Measurements from ENCODE around the gene GBP3. TPM values are rescaled to one million over a fixed set of nuclear protein-coding genes. Genes with fewer than 3 reads are reported as not detected.
"Not testable (repeated sequence)": the region's sequence is repeated elsewhere in the genome, so short reads cannot be mapped to it uniquely, and the experiment has no call there.

GBP3 gene
- total and polyA plus RNA-seq, 9 of the 15 experiments (the other 6 are each of a cell fraction or from before 2014, with no cell fraction given) = 0.07 to 0.14 (median 0.11) TPM; not detected in 4

DNA sequence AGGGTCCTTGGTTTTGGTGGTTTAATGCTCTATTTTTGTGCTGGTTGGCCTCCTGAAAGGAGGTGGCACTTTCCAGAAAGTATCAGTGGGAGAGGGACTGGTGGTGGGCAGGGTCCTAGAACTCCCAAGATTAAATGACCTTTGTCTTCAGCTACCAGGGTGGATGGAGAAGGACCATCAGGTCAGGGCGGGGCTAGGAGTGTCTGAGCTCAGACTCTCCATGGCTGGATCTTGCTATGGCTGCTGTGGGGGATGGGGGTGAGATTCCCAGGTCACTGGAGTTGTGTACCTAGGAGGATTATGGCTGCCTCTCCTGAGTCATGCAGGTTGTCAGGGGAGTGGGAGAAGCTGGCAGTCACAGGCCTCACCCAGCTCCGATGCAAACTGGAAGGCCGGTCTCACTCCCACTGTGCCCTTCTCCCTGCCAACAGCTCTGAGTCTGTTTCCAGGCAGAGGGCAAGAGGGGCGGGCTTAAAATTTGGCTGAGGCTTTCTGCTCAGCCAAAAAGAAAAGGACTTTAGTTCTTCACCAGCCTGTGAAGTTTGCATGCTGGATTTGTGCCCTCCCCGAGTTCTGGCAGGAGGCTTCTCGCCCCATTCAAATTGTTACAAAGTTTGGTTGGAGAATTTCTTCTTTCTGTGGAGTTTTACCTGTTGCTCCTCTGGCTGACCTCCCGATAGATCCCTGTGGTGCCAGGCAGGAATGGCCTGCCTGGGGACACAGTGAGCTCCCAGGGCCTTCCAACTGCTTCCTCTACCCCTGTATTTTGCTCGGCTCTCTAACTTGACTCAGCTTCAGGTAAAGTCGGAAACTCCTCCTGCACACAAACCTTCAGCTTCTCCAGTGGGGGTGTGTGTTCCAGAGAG is 17.1 kb downstream of the GBP3 start:
- no peaks in the 10 kb centered on the region for H3K9me3 ChIP-seq (replicated peaks; ENCODE audit: control insufficient read depth, insufficient read depth, low read depth, low read length)
- no peak overlapping the region for H3K4me3 ChIP-seq
- in situ Hi-C loops (cut with MboI) (no loop called here), intact Hi-C loops (cut with micrococcal nuclease) (no loop called here)
- no peak for FAIRE-seq
- no peaks in the 10 kb centered on the region for H3K79me2 ChIP-seq (ENCODE audit: control insufficient read depth, insufficient read depth, low read length)
- no peak overlapping the region for H2AFZ ChIP-seq (ENCODE audit: low read depth, low read length)
- WGBS (ENCODE audit: insufficient coverage, low coverage, missing lambda C conversion rate) = 2% methylated on average over 9 of the region's 9 CpGs
- H3K27ac ChIP-seq (ENCODE audit: extremely low read depth, low read depth, low read length) = no peak overlapping the region
- no peaks in the 10 kb centered on the region for H4K20me1 ChIP-seq (replicated peaks; ENCODE audit: control insufficient read depth, insufficient read depth, low read length)
- BruUV-seq (replicated peaks) = no TSS peak
- no peaks in the 10 kb centered on the region for H3K36me3 ChIP-seq (ENCODE audit: control insufficient read depth, insufficient read depth, low read length)
- H3K27me3 ChIP-seq (ENCODE audit: control insufficient read depth in 2 of 2, insufficient read depth in 2 of 2, low read length in 2 of 2) = peaks cover 3 to 16% of the 10 kb centered on the region in 2 experiments; a peak in 4 of 5 replicates
- POLR2A ChIA-PET = no interaction called here
- no peak overlapping the region for H3K4me2 ChIP-seq (ENCODE audit: insufficient read depth, low read length)
- no peaks in the 10 kb centered on the region for H3K4me1 ChIP-seq (replicated peaks in 1 of 2; ENCODE audit: control insufficient read depth in 2 of 2, insufficient read depth in 2 of 2, low read length in 2 of 2)
- ATAC-seq = no peak
- H3K9me1 ChIP-seq (ENCODE audit: control insufficient read depth, insufficient read depth, low read length) = no peaks in the 10 kb centered on the region
- no peak overlapping the region; a peak in 1 of 4 replicates for H3K9ac ChIP-seq (ENCODE audit: insufficient read depth in 1 of 2, low read depth in 2 of 2, low read length in 2 of 2)
- CTCF ChIA-PET (ENCODE audit: low intra/inter-chr PET ratio) = no interaction called here
- DNase-seq (ENCODE audit: extremely low read depth in 1 of 4, low spot score in 3 of 4) = no peak
- no peak for TF ChIP-seq KLF10 (CRISPR knock-in tag; IDR thresholded peaks at IDR 0.05)
- TF ChIP-seq ETV1 (tag; conservative IDR thresholded peaks at IDR 0.05; ENCODE audit: low read depth) = no peak
- no peak for TF ChIP-seq FOS (IDR thresholded peaks at IDR 0.05; ENCODE audit: extremely low read depth, insufficient read length)
- TF ChIP-seq ZNF217 (CRISPR knock-in tag; IDR thresholded peaks at IDR 0.05) = no peak
- TF ChIP-seq, protein P1, sequence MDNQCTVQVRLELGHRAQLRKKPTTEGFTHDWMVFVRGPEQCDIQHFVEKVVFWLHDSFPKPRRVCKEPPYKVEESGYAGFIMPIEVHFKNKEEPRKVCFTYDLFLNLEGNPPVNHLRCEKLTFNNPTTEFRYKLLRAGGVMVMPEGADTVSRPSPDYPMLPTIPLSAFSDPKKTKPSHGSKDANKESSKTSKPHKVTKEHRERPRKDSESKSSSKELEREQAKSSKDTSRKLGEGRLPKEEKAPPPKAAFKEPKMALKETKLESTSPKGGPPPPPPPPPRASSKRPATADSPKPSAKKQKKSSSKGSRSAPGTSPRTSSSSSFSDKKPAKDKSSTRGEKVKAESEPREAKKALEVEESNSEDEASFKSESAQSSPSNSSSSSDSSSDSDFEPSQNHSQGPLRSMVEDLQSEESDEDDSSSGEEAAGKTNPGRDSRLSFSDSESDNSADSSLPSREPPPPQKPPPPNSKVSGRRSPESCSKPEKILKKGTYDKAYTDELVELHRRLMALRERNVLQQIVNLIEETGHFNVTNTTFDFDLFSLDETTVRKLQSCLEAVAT (IDR thresholded peaks at IDR 0.05) = no peak
- TF ChIP-seq, protein P2, sequence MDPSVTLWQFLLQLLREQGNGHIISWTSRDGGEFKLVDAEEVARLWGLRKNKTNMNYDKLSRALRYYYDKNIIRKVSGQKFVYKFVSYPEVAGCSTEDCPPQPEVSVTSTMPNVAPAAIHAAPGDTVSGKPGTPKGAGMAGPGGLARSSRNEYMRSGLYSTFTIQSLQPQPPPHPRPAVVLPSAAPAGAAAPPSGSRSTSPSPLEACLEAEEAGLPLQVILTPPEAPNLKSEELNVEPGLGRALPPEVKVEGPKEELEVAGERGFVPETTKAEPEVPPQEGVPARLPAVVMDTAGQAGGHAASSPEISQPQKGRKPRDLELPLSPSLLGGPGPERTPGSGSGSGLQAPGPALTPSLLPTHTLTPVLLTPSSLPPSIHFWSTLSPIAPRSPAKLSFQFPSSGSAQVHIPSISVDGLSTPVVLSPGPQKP (CRISPR knock-in tag; IDR thresholded peaks at IDR 0.05) = no peak

DNA sequence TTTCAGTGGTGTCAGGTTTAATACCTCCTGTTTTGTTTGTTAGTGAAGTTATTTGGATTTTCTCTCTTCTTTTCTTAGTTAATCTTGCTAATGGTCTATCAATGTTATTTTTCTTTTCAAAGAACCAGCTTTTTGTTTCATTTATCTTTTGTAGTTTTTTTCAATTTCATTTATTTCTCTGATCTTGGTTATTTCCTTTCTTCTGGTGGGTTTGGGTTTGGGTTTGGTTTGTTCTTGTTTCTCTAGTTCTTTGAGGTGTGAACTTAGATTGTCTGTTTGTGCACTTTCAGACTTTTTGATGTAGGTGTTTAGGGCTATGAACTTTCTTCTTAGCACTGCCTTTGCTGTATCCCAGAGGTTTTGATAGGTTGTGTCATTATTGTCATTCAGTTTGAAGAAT is 20.5 kb downstream of the GBP3 start:
- H3K9ac ChIP-seq (ENCODE audit: insufficient read depth in 1 of 2, low read depth in 2 of 2, low read length in 2 of 2); ATAC-seq; H3K79me2 ChIP-seq (ENCODE audit: control insufficient read depth, insufficient read depth, low read length); H3K27ac ChIP-seq (ENCODE audit: extremely low read depth, low read depth, low read length); H3K9me1 ChIP-seq (ENCODE audit: control insufficient read depth, insufficient read depth, low read length); in situ Hi-C loops (cut with MboI); H3K4me3 ChIP-seq; H3K9me3 ChIP-seq (replicated peaks; ENCODE audit: control insufficient read depth, insufficient read depth, low read depth, low read length); CTCF ChIA-PET (ENCODE audit: low intra/inter-chr PET ratio); H4K20me1 ChIP-seq (replicated peaks; ENCODE audit: control insufficient read depth, insufficient read depth, low read length); H3K4me1 ChIP-seq (replicated peaks in 1 of 2; ENCODE audit: control insufficient read depth in 2 of 2, insufficient read depth in 2 of 2, low read length in 2 of 2); POLR2A ChIA-PET; intact Hi-C loops (cut with micrococcal nuclease); H3K36me3 ChIP-seq (ENCODE audit: control insufficient read depth, insufficient read depth, low read length); FAIRE-seq; H2AFZ ChIP-seq (ENCODE audit: low read depth, low read length); H3K4me2 ChIP-seq (ENCODE audit: insufficient read depth, low read length); DNase-seq (ENCODE audit: extremely low read depth in 1 of 4, low spot score in 3 of 4); BruUV-seq (replicated peaks): not testable (repeated sequence)
- H3K27me3 ChIP-seq (ENCODE audit: control insufficient read depth in 2 of 2, insufficient read depth in 2 of 2, low read length in 2 of 2) = peaks cover 3 to 13% of the 10 kb centered on the region in 2 experiments; a peak in 4 of 5 replicates
